SK-N-DZ (cell line): Measurements from ENCODE around the gene SEMA6D. TPM values are rescaled to one million over a fixed set of nuclear protein-coding genes. Genes with fewer than 3 reads are reported as not detected.

Experiments used
- DNase-seq: peaks from one replicate; pipeline ENCODE4 v3.0.0-alpha.2; 2015; ENCODE audit warnings: low spot score
- polyA plus RNA-seq, 2 experiments: library from polyadenylated mRNA; depleted of rRNA; stranded (reverse); fragments of >200 nt; gene quantifications; 2 replicates each; pipeline ENCODE4 v1.2.3, GENCODE V29; 2014

The SEMA6D gene
- 15.0 and 15.1 TPM in 2 replicates for polyA plus RNA-seq (2014; cell fraction: cytosol; rRNA removed)
- 32.5 and 42.4 TPM in 2 replicates for polyA plus RNA-seq (2014; cell fraction: nucleus; rRNA removed)

GRCh38 chr15:47717036-47717612 is at the start of gene SEMA6D:
Gene SEMA6D, plus strand, starts transcription at chr15:47717505. Its CDS starts 42,294 bp downstream, at chr15:47759799.
- peak; percentile 92 for DNase-seq

GRCh38 chr15:47669221-47669620 is 48.1 kb upstream of the SEMA6D start:
- DNase-seq: no peak

GRCh38 chr15:47670365-47670764 is 46.9 kb upstream of the SEMA6D start:
- no peak for DNase-seq

- DNase-seq: peak; percentile 77
These were observed 44.0 kb upstream of the SEMA6D start for GRCh38 chr15:47673232-47673761.

GRCh38 chr15:47674586-47675232 is 42.6 kb upstream of the SEMA6D start:
- DNase-seq: peak; percentile 43

- no peak for DNase-seq
These were observed 41.6 kb upstream of the SEMA6D start for GRCh38 chr15:47675735-47676134.

- peak; percentile 31 for DNase-seq
These were observed 39.3 kb upstream of the SEMA6D start for GRCh38 chr15:47678040-47678439.

GRCh38 chr15:47682661-47683060 is 34.6 kb upstream of the SEMA6D start:
- DNase-seq: no peak

GRCh38 chr15:47685141-47685870 is 32.0 kb upstream of the SEMA6D start:
- DNase-seq: no peak

- DNase-seq: no peak
These were observed 28.7 kb upstream of the SEMA6D start for GRCh38 chr15:47688573-47689086.

GRCh38 chr15:47689660-47690059 is 27.6 kb upstream of the SEMA6D start:
- no peak for DNase-seq

- DNase-seq: no peak
These were observed 25.4 kb upstream of the SEMA6D start for GRCh38 chr15:47691882-47692281.

- DNase-seq: no peak
These were observed 21.0 kb upstream of the SEMA6D start for GRCh38 chr15:47696351-47696750.

GRCh38 chr15:47705281-47705997 is 11.9 kb upstream of the SEMA6D start:
- no peak for DNase-seq

GRCh38 chr15:47707391-47707790 is 9.9 kb upstream of the SEMA6D start:
- DNase-seq: no peak

GRCh38 chr15:47708161-47708980 is 8.9 kb upstream of the SEMA6D start:
- DNase-seq: no peak

GRCh38 chr15:47711655-47712054 is 5.7 kb upstream of the SEMA6D start:
- no peak for DNase-seq

- no peak for DNase-seq
These were observed 1.9 kb upstream of the SEMA6D start for GRCh38 chr15:47715402-47715801.

GRCh38 chr15:47715856-47716445 is 1.4 kb upstream of the SEMA6D start:
- no peak for DNase-seq

GRCh38 chr15:47716516-47716915 is 789 bp upstream of the SEMA6D start:
- DNase-seq: no peak
